Upper lobe of right lung (tissue), 1 donor: Measurements from ENCODE around the gene GSAP. TPM values are rescaled to one million over a fixed set of nuclear protein-coding genes. Genes with fewer than 3 reads are reported as not detected.
A peak's percentile ranks its signal among the peaks of the same experiment; 100 is the strongest.

Source experiments
- ATAC-seq: fragments of 200-7000 bp; cut with Tn5 transposase; one replicate; pipeline ENCODE4 v1.9.1; 2020; ENCODE audit warnings: mild to moderate bottlenecking, moderate library complexity
- DNase-seq: peaks from one replicate; pipeline ENCODE4 v3.0.0-alpha.2; 2020
- H3K27ac ChIP-seq: fragments of 200-600 bp; one replicate; pipeline ENCODE4 v1.8.0; 2022
- H3K27me3 ChIP-seq: fragments of 200-600 bp; one replicate; pipeline ENCODE4 v1.8.0; 2022; ENCODE audit warnings: mild to moderate bottlenecking
- H3K36me3 ChIP-seq: fragments of 200-600 bp; one replicate; pipeline ENCODE4 v1.8.0; 2022
- H3K4me1 ChIP-seq: fragments of 200-600 bp; one replicate; pipeline ENCODE4 v1.8.0; 2022
- H3K4me3 ChIP-seq: fragments of 200-600 bp; one replicate; pipeline ENCODE4 v1.8.0; 2022; ENCODE audit warnings: mild to moderate bottlenecking
- H3K9me3 ChIP-seq: fragments of 200-600 bp; one replicate; pipeline ENCODE4 v1.8.0; 2022
- intact Hi-C: fragments of 100-400 bp; cut with DNase I; formaldehyde crosslinking; loops from one replicate; pipeline ENCODE4 v1.11.0; 2022
- total RNA-seq: library from RNA; stranded (reverse); fragmentation: NEBNext Ultra II Directional; extraction: Animal tissue kit (Norgen Biotek cat#: 25700); gene quantifications from one replicate; pipeline ENCODE4 v1.2.1, GENCODE V29; 2021
- TF ChIP-seq, protein P1 (sequence below): fragments of 200-600 bp; IDR thresholded peaks from one replicate; pipeline ENCODE4 v1.8.0; 2022; ENCODE audit warnings: antibody characterized with exemption
- donor health status: DM: no; HTN: yes; CAD: no; lungs with severe emphysema.

GSAP gene
- total RNA-seq, 1 donor from 2014 or later = 64.9 TPM

DNA sequence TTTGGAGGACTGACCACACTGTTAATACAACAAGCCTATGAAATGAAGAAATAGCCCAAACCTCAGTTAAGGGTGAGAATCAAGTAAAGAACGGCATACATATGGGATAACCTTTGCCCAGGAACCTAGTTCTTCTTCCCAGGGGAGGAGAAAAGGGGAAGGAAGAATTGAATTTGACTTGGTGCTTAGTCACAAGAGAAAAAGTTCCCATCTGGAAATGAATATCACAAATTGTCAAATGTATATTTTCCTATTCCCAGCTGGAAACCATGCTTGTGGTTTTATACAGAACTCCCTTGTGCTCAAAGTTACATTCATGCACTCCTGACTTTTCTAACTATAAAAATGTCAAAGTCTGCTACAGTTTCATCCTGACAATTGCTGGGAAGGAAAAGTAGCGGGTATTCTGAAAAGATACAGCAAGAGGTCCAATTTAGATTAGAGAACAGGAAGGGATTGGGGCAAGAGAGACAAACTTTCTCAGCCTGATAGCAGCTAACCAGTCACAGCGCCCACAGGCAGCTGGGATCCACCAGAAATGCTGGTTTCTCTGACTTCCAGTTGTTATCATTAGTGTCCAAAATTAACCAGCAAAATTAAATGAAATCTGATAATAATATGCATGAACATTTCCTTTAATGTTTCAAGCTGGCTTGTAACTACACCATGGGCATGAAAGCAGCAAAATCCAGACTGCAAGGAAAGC, 18.6 kb upstream of the GSAP start:
- no peaks in the 10 kb centered on the region for H3K27me3 ChIP-seq
- H3K9me3 ChIP-seq = no peaks in the 10 kb centered on the region
- no peak overlapping the region for H3K4me3 ChIP-seq
- ATAC-seq (peak; percentile 67), DNase-seq (no peak)
- intact Hi-C loops = no loop called here
- H3K27ac ChIP-seq = no peak overlapping the region
- peaks cover 7% of the 10 kb centered on the region for H3K4me1 ChIP-seq
- H3K36me3 ChIP-seq = no peaks in the 10 kb centered on the region
- TF ChIP-seq, protein P1, sequence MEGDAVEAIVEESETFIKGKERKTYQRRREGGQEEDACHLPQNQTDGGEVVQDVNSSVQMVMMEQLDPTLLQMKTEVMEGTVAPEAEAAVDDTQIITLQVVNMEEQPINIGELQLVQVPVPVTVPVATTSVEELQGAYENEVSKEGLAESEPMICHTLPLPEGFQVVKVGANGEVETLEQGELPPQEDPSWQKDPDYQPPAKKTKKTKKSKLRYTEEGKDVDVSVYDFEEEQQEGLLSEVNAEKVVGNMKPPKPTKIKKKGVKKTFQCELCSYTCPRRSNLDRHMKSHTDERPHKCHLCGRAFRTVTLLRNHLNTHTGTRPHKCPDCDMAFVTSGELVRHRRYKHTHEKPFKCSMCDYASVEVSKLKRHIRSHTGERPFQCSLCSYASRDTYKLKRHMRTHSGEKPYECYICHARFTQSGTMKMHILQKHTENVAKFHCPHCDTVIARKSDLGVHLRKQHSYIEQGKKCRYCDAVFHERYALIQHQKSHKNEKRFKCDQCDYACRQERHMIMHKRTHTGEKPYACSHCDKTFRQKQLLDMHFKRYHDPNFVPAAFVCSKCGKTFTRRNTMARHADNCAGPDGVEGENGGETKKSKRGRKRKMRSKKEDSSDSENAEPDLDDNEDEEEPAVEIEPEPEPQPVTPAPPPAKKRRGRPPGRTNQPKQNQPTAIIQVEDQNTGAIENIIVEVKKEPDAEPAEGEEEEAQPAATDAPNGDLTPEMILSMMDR = no peak

DNA sequence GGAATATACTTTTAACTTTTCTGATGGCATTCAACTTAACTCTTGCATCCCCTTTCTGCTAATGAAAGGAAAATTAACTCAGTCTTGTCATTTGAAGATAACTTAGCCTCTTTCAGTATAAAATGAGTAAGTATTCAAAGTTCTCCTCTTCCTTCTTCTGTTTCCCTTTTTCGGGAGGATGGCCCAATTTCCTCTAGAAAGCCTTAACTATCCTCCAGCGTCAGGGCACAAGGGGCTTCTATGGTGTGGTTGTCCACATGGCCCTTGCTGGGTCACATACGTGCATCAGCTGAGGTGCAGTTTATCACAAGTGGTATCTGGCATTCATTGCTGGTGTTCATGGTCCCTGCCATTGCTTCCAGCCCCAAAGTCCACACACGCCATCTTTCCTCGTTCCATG, 17.8 kb upstream of the GSAP start:
- Histone ChIP-seq H3K27me3 (no peaks in the 10 kb centered on the region), H3K9me3 (no peaks in the 10 kb centered on the region), H3K4me1 (no peaks in the 10 kb centered on the region), H3K36me3 (no peaks in the 10 kb centered on the region), H3K4me3 (no peak overlapping the region), H3K27ac (no peak overlapping the region)
- peak; percentile 64 for ATAC-seq
- TF ChIP-seq, protein P1 = no peak
- DNase-seq = no peak
- intact Hi-C loops = no loop called here

DNA sequence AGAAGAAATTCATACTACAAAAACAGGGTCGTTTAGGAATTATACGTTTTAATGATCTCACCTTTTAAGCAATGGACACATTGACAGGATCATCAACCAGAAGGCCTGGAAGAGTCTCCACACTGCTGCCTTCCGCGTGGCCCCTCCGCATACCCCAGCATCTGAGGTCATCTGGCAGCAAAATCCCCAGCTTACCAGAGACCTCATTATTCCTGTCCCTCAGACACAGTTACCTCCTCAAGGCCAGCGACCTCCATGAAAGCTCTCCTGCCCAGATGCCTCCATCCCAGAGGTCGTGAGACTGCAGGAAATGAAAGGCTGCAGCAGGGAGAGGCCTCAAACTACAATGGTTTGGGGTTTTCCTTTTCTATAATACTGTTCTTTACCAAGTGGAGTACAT, 14.8 kb upstream of the GSAP start:
- Histone ChIP-seq H3K9me3 (no peaks in the 10 kb centered on the region), H3K4me1 (peaks cover 26% of the 10 kb centered on the region), H3K4me3 (no peak overlapping the region), H3K36me3 (no peaks in the 10 kb centered on the region), H3K27ac (no peak overlapping the region), H3K27me3 (no peaks in the 10 kb centered on the region)
- DNase-seq = no peak
- intact Hi-C loops = no loop called here
- TF ChIP-seq, protein P1 = no peak
- ATAC-seq = no peak

DNA sequence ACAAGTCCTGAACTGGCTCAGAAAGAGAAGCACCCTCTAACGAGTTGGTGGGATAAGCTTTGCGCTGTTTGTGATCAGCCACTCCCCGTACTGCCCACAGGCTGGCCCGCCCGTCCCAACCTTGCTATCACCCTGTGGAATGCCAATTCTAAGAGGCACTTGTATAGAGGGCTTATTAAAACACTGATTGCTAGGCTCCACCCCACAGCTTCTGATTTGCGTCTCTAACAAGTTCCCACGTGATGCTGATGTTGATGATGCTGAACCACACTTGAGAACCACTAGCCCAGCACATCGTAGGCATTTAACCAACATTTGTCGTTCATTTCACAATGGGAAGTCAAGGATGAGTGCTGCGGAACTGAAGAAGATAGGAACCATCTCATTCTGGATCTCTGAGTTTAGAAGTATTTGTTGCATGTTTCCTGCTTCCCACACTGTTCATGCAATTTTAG, 12.7 kb upstream of the GSAP start:
- H3K9me3 ChIP-seq = no peaks in the 10 kb centered on the region
- H3K4me3 ChIP-seq = no peak overlapping the region
- H3K36me3 ChIP-seq = no peaks in the 10 kb centered on the region
- intact Hi-C loops = no loop called here
- H3K27me3 ChIP-seq = no peaks in the 10 kb centered on the region
- DNase-seq (peak; percentile 86), ATAC-seq (peak; percentile 97)
- H3K4me1 ChIP-seq = peaks cover 29% of the 10 kb centered on the region
- TF ChIP-seq, protein P1 = no peak
- H3K27ac ChIP-seq = peak overlapping the region; percentile 74

DNA sequence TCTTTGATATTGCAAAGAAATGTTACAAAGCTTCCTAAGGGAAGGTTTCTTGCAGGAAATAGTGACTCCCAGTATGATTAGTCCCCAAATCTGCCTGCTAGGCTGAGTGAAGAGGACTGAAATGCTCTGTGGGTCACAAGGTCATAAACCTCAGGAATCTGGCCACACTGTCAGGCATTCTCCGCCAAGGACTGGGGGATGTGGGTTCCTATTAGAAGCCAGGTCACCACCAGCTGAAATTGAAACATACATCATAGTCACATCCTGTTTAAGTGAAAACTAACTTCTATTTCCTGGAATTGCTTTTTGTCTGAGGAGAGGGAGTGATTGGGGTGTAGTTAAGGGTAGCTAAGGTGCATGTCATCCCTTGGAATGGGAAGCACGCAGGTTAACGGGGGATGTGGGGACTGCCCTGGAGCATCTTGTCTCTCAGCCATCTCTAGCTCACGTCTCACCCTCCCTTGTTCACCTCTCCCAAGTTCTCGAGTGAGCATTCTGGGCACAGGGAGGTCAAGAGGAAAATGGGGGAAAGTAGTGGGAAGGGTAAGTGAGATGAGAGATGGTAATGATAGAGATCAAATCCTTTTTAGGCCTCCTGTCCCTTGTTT, 12.0 kb upstream of the GSAP start:
- intact Hi-C loops = no loop called here
- TF ChIP-seq, protein P1 = no peak
- Histone ChIP-seq H3K27me3 (no peaks in the 10 kb centered on the region), H3K36me3 (no peaks in the 10 kb centered on the region), H3K4me1 (peaks cover 29% of the 10 kb centered on the region), H3K4me3 (no peak overlapping the region), H3K27ac (peak overlapping the region; percentile 74), H3K9me3 (no peaks in the 10 kb centered on the region)
- peak; percentile 71 for ATAC-seq
- DNase-seq = no peak
